B cell (primary cell): Measurements from ENCODE around the gene OR14J1. TPM values are rescaled to one million over a fixed set of nuclear protein-coding genes. Genes with fewer than 3 reads are reported as not detected.

Source experiments
- ATAC-seq: fragments of 200-7000 bp; cut with Tn5 transposase; one replicate; pipeline ENCODE4 v1.10.0; 2021; ENCODE audit warnings: low read depth, mild to moderate bottlenecking, moderate number of reproducible peaks, moderate library complexity
- CTCF ChIA-PET: fragments of 350-600 bp; sonication (Branson Sonifier 250); formaldehyde crosslinking; loops from one replicate; lab custom pipeline; 2021; ENCODE audit warnings: antibody characterized with exemption, inconsistent platforms; lab: Charles Lee
- POLR2A ChIA-PET: fragments of 350-600 bp; sonication (Branson Sonifier 250); formaldehyde crosslinking; loops from one replicate; lab custom pipeline; 2021; ENCODE audit warnings: antibody characterized with exemption; lab: Charles Lee
- DNase-seq: peaks from one replicate; pipeline ENCODE4 v3.0.0; 2013
- H2AFZ ChIP-seq: 2 replicates; pipeline ENCODE4 v1.6.1; 2012; ENCODE audit warnings: mild to moderate bottlenecking, low read depth, low read length; ENCODE audit not compliant: insufficient read depth, poor library complexity, severe bottlenecking
- H3K27ac ChIP-seq, 2 donors: 1 replicate in 1 of 2; 2 replicates in 1 of 2; pipeline ENCODE4 v1.5.1; 2012 to 2013; ENCODE audit warnings: low read length in 2 of 2, mild to moderate bottlenecking in 2 of 2, moderate library complexity in 1 of 2
- H3K27me3 ChIP-seq, 4 experiments: fragments of 200-600 bp in 1 of 4; sonication (generic) in 1 of 4; replicated peaks in 1 of 4; 1 replicate in 2 of 4; 2 replicates in 2 of 4; pipeline versions ENCODE4 v1.6.1 to v1.7.0; 2013 to 2016; ENCODE audit warnings: low read length in 3 of 4, mild to moderate bottlenecking in 2 of 4, mixed read lengths in 1 of 4, moderate library complexity in 1 of 4; ENCODE audit not compliant: insufficient read depth in 4 of 4, control insufficient read depth in 3 of 4; ENCODE audit errors: control extremely low read depth in 1 of 4
- H3K36me3 ChIP-seq, 2 experiments: replicated peaks in 1 of 2; 1 replicate in 1 of 2; 2 replicates in 1 of 2; pipeline versions ENCODE4 v1.6.1 to v1.7.1; 2013; ENCODE audit warnings: low read length in 1 of 2; ENCODE audit not compliant: insufficient read depth in 2 of 2, control insufficient read depth in 1 of 2; ENCODE audit errors: control extremely low read depth in 1 of 2, extremely low read depth in 1 of 2
- H3K4me1 ChIP-seq, 2 donors: fragments of 200-600 bp in 1 of 2; sonication (generic) in 1 of 2; 1 replicate in 1 of 2; 2 replicates in 1 of 2; pipeline versions ENCODE4 v1.5.1 to v1.6.1; 2013 to 2017; ENCODE audit warnings: low read length in 2 of 2; ENCODE audit not compliant: control insufficient read depth in 2 of 2, insufficient read depth in 2 of 2
- H3K4me2 ChIP-seq: replicated peaks from 2 replicates; pipeline ENCODE3; 2012; ENCODE audit warnings: mild to moderate bottlenecking, low read depth, low read length; ENCODE audit not compliant: poor library complexity, severe bottlenecking
- H3K4me3 ChIP-seq, 5 experiments: fragments of 200-600 bp in 1 of 5; sonication (generic) in 1 of 5; 1 replicate in 3 of 5; 2 replicates in 2 of 5; pipeline versions ENCODE4 v1.5.1 to v1.7.0; 2011 to 2016; ENCODE audit warnings: low read length in 4 of 5, mild to moderate bottlenecking in 4 of 5, low read depth in 2 of 5, control low read depth in 1 of 5, moderate library complexity in 1 of 5; ENCODE audit not compliant: insufficient read depth in 1 of 5; ENCODE audit errors: control extremely low read depth in 1 of 5, extremely low read depth in 1 of 5
- H3K79me2 ChIP-seq: fragments of 200-600 bp; sonication (generic); one replicate; pipeline ENCODE4 v1.6.0; 2016; ENCODE audit warnings: low read length; ENCODE audit not compliant: control insufficient read depth, insufficient read depth
- H3K9ac ChIP-seq: fragments of 200-600 bp; sonication (generic); 2 replicates; pipeline ENCODE4 v1.6.1; 2017; ENCODE audit warnings: mild to moderate bottlenecking, low read length, moderate library complexity
- H3K9me3 ChIP-seq, 3 donors: one replicate each; pipeline versions ENCODE4 v1.6.1 to v1.7.1; 2013; ENCODE audit warnings: low read length in 2 of 3; ENCODE audit not compliant: control insufficient read depth in 2 of 3, insufficient read depth in 1 of 3; ENCODE audit errors: control extremely low read depth in 1 of 3
- H4K20me1 ChIP-seq: 2 replicates; pipeline ENCODE4 v1.6.0; 2012; ENCODE audit warnings: mild to moderate bottlenecking, low read length; ENCODE audit not compliant: insufficient read depth, control insufficient read depth, poor library complexity, severe bottlenecking
- H3K27ac Mint-ChIP-seq: one replicate; pipeline ENCODE4 v1.8.0; 2021; ENCODE audit warnings: mixed read lengths
- H3K27me3 Mint-ChIP-seq: one replicate; pipeline ENCODE4 v1.8.0; 2021; ENCODE audit warnings: mixed read lengths
- H3K4me1 Mint-ChIP-seq: one replicate; pipeline ENCODE4 v1.8.0; 2021; ENCODE audit warnings: mixed read lengths
- H3K4me3 Mint-ChIP-seq: one replicate; pipeline ENCODE4 v1.8.0; 2021; ENCODE audit warnings: mixed read lengths
- H3K9me3 Mint-ChIP-seq: one replicate; pipeline ENCODE4 v1.8.0; 2022; ENCODE audit warnings: mixed read lengths; ENCODE audit not compliant: insufficient read depth
- CTCF ChIP-seq: fragments of 200-600 bp; IDR thresholded peaks from one replicate; pipeline ENCODE4 v1.8.0; 2022; ENCODE audit warnings: antibody characterized with exemption, mild to moderate bottlenecking
- EZH2 ChIP-seq: IDR thresholded peaks from 2 replicates; pipeline ENCODE4 v1.6.1; 2012; ENCODE audit warnings: borderline replicate concordance, low read depth, mild to moderate bottlenecking, moderate library complexity, low read length; ENCODE audit not compliant: insufficient read depth, poor library complexity, severe bottlenecking
- WGBS: methylation state at CpG from one replicate; pipeline ENCODE4 v1.1.5; 2013; ENCODE audit warnings: missing lambda C conversion rate; ENCODE audit not compliant: insufficient coverage; 5-methylcytosine and 5-hydroxymethylcytosine counted together
- intact Hi-C: fragments of 100-400 bp; cut with micrococcal nuclease; formaldehyde crosslinking; loops from one replicate; pipeline ENCODE4 v1.10.0; 2022
- polyA plus RNA-seq: library from polyadenylated mRNA; depleted of rRNA; stranded (reverse); fragments of >200 nt; gene quantifications from 2 replicates; pipeline ENCODE4 v1.2.3, GENCODE V29; 2012
- total RNA-seq, 2 donors: library from RNA; stranded (reverse); fragments of 120-200 nt in 1 of 2; gene quantifications; 1 replicate in 1 of 2; 2 replicates in 1 of 2; pipeline versions ENCODE4 v1.2.3 to v1.2.4, GENCODE V29; 2013 to 2022

OR14J1 gene
- total and polyA plus RNA-seq, 2 donors (not counting 1 experiment from before 2014, with no cell fraction given): not detected

GRCh38 chr6:29263001-29263400, 38.5 kb upstream of the OR14J1 start:
- TF ChIP-seq EZH2: no peak
- no peak for TF ChIP-seq CTCF
- H3K27me3 ChIP-seq: no peaks in the 10 kb centered on the region
- ATAC-seq: no peak
- no peaks in the 10 kb centered on the region for H3K36me3 ChIP-seq
- no peak overlapping the region for H3K4me2 ChIP-seq
- H2AFZ ChIP-seq: no peak overlapping the region
- no peak for DNase-seq
- no peaks in the 10 kb centered on the region for H3K4me1 ChIP-seq
- H3K27ac ChIP-seq: no peak overlapping the region
- 87% methylated on average over 3 of the region's 3 CpGs for WGBS
- H4K20me1 ChIP-seq: no peaks in the 10 kb centered on the region
- H3K9ac ChIP-seq: no peak overlapping the region
- Mint-ChIP-seq H3K4me1 (no peaks in the 10 kb centered on the region), H3K27ac (no peak overlapping the region), H3K4me3 (no peak overlapping the region), H3K27me3 (peaks cover 22% of the 10 kb centered on the region), H3K9me3 (no peaks in the 10 kb centered on the region)
- no peak overlapping the region for H3K4me3 ChIP-seq
- CTCF ChIA-PET: no interaction called here
- H3K9me3 ChIP-seq: peaks cover 0 to 3% (median 0%) of the 10 kb centered on the region in 3 donors
- H3K79me2 ChIP-seq: no peaks in the 10 kb centered on the region
- intact Hi-C loops: no loop called here
- POLR2A ChIA-PET: no interaction called here

- H3K27me3 ChIP-seq: peaks cover 0 to 3% (median 2%) of the 10 kb centered on the region in 4 experiments
- no peak for DNase-seq
- H3K4me3 ChIP-seq: no peak overlapping the region
- WGBS: no CpG with 5 or more reads among the region's 1 CpG
- peaks cover 0 to 9% (median 0%) of the 10 kb centered on the region in 3 donors for H3K9me3 ChIP-seq
- H3K79me2 ChIP-seq: no peaks in the 10 kb centered on the region
- H3K27me3 Mint-ChIP-seq: peaks cover 15% of the 10 kb centered on the region
- no peak overlapping the region for H3K9ac ChIP-seq
- intact Hi-C loops: no loop called here
- H3K4me1 ChIP-seq: no peaks in the 10 kb centered on the region
- POLR2A ChIA-PET: no interaction called here
- H3K4me2 ChIP-seq: no peak overlapping the region
- H3K9me3 Mint-ChIP-seq: no peaks in the 10 kb centered on the region
- CTCF ChIA-PET: no interaction called here
- H2AFZ ChIP-seq: no peak overlapping the region
- H3K27ac Mint-ChIP-seq: no peak overlapping the region
- no peak overlapping the region for H3K4me3 Mint-ChIP-seq
- H4K20me1 ChIP-seq: no peaks in the 10 kb centered on the region
- no peaks in the 10 kb centered on the region for H3K36me3 ChIP-seq
- no peak for TF ChIP-seq EZH2
- no peak for TF ChIP-seq CTCF
- no peak overlapping the region for H3K27ac ChIP-seq
- ATAC-seq: no peak
- no peaks in the 10 kb centered on the region for H3K4me1 Mint-ChIP-seq
Measured at GRCh38 chr6:29294499-29294914, 7.0 kb upstream of the OR14J1 start.
